Measurements from ENCODE around the gene RABAC1. TPM values are rescaled to one million over a fixed set of nuclear protein-coding genes. Genes with fewer than 3 reads are reported as not detected.
"Not testable (repeated sequence)": the region's sequence is repeated elsewhere in the genome, so short reads cannot be mapped to it uniquely, and the experiment has no call there.

The RABAC1 gene
- total RNA-seq, 1 donor from 2014 or later, result 124 TPM

DNA sequence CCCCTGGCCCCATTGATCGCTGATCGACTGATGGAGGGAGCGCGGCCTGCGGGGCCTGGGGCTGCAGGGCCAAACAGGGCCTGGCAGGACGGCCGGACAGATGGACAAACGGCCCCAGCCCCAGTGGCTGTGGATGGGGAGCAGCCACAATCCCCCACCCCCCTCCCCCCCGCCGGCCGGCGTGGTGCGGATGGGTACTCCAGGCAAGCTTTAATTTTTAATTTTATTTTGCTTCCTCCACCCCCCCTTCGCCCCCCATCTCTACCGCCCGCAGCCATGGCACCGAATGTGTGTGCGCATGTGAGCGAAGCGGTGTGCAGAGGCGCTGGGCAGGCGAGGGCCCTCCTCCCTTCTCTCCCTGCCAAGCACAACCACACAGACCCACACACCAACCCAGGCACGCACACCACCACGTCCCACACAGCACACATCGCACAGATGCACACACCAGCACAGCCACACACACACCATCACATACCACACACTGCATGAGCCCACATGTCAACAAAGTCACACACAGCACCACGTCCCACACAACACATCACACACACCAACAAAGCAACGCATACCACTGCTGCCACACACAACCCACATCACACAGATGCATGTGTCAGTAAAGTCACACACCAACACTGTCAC is 43.2 kb downstream of the RABAC1 start:
- no peaks in the 10 kb centered on the region for H3K36me3 Mint-ChIP-seq
- no peak for DNase-seq (ENCODE audit: extremely low spot score, unreplicated experiment)
- no peaks in the 10 kb centered on the region for H3K4me1 Mint-ChIP-seq (ENCODE audit: unreplicated experiment)
- no peaks in the 10 kb centered on the region for H3K9me3 Mint-ChIP-seq
- TF ChIP-seq, protein P1, sequence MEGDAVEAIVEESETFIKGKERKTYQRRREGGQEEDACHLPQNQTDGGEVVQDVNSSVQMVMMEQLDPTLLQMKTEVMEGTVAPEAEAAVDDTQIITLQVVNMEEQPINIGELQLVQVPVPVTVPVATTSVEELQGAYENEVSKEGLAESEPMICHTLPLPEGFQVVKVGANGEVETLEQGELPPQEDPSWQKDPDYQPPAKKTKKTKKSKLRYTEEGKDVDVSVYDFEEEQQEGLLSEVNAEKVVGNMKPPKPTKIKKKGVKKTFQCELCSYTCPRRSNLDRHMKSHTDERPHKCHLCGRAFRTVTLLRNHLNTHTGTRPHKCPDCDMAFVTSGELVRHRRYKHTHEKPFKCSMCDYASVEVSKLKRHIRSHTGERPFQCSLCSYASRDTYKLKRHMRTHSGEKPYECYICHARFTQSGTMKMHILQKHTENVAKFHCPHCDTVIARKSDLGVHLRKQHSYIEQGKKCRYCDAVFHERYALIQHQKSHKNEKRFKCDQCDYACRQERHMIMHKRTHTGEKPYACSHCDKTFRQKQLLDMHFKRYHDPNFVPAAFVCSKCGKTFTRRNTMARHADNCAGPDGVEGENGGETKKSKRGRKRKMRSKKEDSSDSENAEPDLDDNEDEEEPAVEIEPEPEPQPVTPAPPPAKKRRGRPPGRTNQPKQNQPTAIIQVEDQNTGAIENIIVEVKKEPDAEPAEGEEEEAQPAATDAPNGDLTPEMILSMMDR (conservative IDR thresholded peaks at IDR 0.05), result no peak
- H3K27ac Mint-ChIP-seq, result no peak overlapping the region
- no peak overlapping the region for H3K4me3 Mint-ChIP-seq
- peaks cover 38% of the 10 kb centered on the region for H3K27me3 Mint-ChIP-seq

DNA sequence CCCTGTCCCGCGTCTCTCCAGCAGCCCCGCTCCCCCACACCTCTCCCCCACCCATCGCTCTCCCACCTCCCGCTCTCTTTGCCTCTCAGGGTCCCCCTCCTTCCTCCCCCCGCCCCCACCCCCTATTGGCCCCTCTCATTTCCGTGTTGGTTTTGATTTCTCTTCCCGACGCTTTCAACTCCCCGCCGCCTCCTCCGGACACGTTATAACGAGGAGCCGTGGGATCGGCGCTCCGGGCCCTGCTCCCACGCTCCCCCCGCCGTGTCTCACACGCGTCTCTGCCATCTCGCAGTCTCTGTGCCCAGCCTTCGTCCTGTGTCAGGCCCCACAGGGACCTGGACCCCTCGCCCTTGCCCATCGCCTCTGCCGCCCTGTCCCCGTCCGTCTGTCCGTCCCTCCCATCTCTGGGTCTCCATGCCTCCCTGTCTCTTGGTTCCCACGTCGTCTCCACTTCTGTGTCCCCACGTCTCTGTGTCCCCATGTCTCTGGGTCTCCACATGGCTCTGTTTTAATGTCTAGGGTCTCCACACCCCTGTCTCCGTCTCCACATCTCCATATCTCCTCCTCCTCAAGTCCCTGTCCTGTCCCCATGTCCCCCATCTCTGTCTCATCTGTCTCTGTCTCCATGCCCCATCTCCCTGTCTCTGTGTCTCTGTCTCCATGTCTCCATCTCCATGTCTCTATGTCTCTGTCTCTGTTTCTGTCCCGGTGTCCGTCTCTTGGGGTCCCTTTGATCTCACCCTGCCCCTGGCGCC is 43.9 kb downstream of the RABAC1 start:
- Mint-ChIP-seq H3K27ac (no peak overlapping the region), H3K36me3 (no peaks in the 10 kb centered on the region), H3K4me3 (no peak overlapping the region), H3K27me3 (peaks cover 44% of the 10 kb centered on the region), H3K9me3 (no peaks in the 10 kb centered on the region), H3K4me1 (ENCODE audit: unreplicated experiment) (no peaks in the 10 kb centered on the region)
- no peak for DNase-seq (ENCODE audit: extremely low spot score, unreplicated experiment)
- TF ChIP-seq, protein P1 (conservative IDR thresholded peaks at IDR 0.05), result no peak

DNA sequence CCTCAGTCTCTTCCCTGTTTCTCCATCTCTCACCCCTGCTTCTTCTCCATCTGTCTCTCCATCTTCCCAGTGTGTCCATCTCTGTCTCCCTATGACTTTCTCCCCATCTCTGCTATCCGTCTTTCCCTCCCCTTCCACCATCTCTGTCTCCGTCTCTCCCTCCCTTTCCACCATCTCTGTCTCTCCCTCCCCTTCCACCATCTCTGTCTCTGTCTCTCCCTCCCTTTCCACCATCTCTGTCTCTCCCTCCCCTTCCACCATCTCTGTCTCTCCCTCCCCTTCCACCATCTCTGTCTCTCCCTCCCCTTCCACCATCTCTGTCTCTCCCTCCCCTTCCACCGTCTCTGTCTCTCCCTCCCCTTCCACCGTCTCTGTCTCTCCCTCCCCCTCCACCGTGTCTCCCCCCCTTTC is 44.7 kb downstream of the RABAC1 start:
- H3K27me3 Mint-ChIP-seq, result peaks cover 46% of the 10 kb centered on the region
- H3K4me3 Mint-ChIP-seq; H3K4me1 Mint-ChIP-seq (ENCODE audit: unreplicated experiment); H3K9me3 Mint-ChIP-seq; DNase-seq (ENCODE audit: extremely low spot score, unreplicated experiment); H3K36me3 Mint-ChIP-seq; H3K27ac Mint-ChIP-seq: not testable (repeated sequence)

DNA sequence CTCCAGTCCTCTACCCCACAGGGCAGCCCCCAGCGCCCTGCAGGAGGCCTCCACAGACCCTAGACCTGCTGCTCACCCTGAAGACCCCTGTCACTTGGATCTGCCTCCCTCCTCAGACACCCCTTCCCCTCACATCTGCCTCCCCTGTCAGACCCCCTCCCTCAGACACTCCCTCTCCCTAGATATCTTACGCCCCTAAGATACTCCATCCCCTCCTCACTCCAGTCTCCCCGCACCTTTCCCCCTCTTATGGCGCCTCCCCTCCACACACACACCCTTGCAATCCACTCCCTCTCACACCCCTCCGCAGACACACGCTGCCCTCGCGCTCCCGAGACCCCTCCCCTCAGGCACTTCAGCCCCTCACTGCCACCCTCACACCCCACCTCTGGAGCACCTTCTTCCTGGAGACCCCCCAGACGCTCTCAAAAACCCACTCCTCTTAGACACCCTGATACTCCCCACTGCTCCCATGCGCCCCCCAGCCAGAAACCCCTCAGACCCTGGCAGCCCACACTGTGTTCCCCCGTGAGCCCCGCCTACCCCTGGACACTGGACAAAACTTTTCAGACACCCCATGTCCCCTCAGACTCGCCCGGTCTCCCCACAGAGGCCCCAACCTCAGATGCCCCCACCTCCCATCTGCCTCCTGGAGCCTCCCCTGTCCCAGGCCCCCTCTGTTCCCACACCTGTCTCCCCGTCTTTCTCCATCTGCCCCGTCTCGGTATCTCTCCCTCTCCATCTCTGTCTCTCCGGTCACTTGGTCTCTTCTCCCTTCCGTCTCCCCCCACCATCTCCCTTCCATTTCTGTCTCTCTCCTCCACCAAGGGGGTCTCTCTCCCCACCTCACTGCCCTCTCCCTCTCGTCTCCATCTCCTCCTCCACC is 45.3 kb downstream of the RABAC1 start:
- H3K36me3 Mint-ChIP-seq, result no peaks in the 10 kb centered on the region

DNA sequence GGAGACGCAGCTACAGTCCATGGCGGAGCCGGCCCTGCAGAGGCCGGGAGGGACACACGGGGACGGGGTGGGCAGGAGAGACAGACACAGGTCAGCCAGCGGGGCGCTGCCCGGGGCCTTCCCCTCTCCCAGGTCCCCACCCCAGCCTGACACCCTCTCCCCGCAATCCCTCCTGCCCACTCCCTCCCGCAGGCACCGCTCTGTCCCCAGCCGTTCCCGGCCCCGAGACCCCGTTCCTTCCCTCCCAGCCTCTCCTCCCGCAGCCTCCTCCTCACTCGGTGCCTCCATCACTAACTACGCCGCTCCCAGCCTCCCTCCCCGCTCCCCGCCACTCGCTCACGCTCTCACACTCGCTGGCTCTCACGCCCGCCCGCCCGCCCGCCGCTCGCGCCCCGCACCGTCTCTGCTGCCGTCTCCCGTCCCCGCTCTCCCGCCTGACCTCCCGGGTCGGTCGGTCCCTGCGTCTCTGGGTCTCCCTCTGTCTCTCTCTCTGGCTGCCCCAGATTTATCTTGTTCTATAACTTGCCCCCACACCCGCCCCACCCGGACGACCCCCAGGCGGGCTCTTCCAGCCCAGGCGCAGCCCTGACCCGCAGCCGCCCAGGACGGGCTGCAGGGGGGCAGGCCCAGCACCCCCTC is 46.1 kb downstream of the RABAC1 start:
- no peaks in the 10 kb centered on the region for H3K4me1 Mint-ChIP-seq (ENCODE audit: unreplicated experiment)
- no peak overlapping the region for H3K4me3 Mint-ChIP-seq
- H3K27ac Mint-ChIP-seq, result no peak overlapping the region
- DNase-seq (ENCODE audit: extremely low spot score, unreplicated experiment), result no peak
- no peaks in the 10 kb centered on the region for H3K9me3 Mint-ChIP-seq
- TF ChIP-seq, protein P1 (conservative IDR thresholded peaks at IDR 0.05), result no peak
- peaks cover 50% of the 10 kb centered on the region for H3K27me3 Mint-ChIP-seq
- no peaks in the 10 kb centered on the region for H3K36me3 Mint-ChIP-seq

More for the DNA sequence above, 45.3 kb downstream of the RABAC1 start:
- DNase-seq (ENCODE audit: extremely low spot score, unreplicated experiment), result no peak
- H3K4me1 Mint-ChIP-seq (ENCODE audit: unreplicated experiment), result no peaks in the 10 kb centered on the region
- H3K9me3 Mint-ChIP-seq, result no peaks in the 10 kb centered on the region
- H3K27me3 Mint-ChIP-seq, result peaks cover 50% of the 10 kb centered on the region
- H3K27ac Mint-ChIP-seq, result no peak overlapping the region
- H3K4me3 Mint-ChIP-seq, result no peak overlapping the region
- TF ChIP-seq, protein P1 (conservative IDR thresholded peaks at IDR 0.05), result no peak

Measured in type B pancreatic cell (in vitro differentiated cells).